ENCODE results near the gene HKDC1.
"Not testable (repeated sequence)": the region's sequence is repeated elsewhere in the genome, so short reads cannot be mapped to it uniquely, and the experiment has no call there.

The HKDC1 gene

GRCh38 chr10:69278446-69278963 lies 58.4 kb downstream of the HKDC1 start, which contains the start of gene HK1:
Gene HK1, plus strand, starts transcription at chr10:69278496.
- no peak for DNase-seq (ENCODE audit: low read depth)

DNA sequence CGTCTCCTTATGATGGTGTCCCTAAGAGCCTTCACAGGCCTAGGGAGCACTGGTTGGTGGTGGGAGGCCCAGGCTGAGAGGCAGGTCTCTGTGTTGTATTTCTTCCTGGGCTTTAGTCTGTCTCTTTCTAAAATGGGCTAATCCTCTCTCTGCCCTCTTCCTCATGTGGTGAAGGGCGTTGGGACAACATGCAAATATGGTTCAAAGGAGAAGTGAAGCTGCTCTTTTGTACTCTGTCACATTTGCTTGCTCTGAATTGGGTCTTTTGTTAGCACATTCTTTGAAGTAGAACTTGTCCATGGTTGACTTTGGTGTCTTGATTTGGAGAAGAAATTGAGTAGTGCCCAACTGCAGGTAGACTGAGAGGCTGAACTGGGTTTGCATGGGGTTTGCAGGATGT lies 59.0 kb downstream of the HKDC1 start:
- no peak for DNase-seq (ENCODE audit: low read depth)

- no peak for DNase-seq (ENCODE audit: low read depth)
Observed at GRCh38 chr10:69281507-69282413, 61.6 kb downstream of the HKDC1 start.

GRCh38 chr10:69284402-69284801 lies 64.3 kb downstream of the HKDC1 start:
- not testable (repeated sequence) for DNase-seq (ENCODE audit: low read depth)

- no peak for DNase-seq (ENCODE audit: low read depth)
Observed at GRCh38 chr10:69285699-69286098, 65.6 kb downstream of the HKDC1 start.

- no peak for DNase-seq (ENCODE audit: low read depth)
Observed at GRCh38 chr10:69287181-69287580, 67.0 kb downstream of the HKDC1 start.

- DNase-seq (ENCODE audit: low read depth) = no peak
Observed at GRCh38 chr10:69290993-69291392, 70.9 kb downstream of the HKDC1 start.

- DNase-seq (ENCODE audit: low read depth) = no peak
Observed at GRCh38 chr10:69292459-69292858, 72.3 kb downstream of the HKDC1 start.

GRCh38 chr10:69295027-69295636 lies 75.0 kb downstream of the HKDC1 start:
- DNase-seq (ENCODE audit: low read depth) = no peak

DNA sequence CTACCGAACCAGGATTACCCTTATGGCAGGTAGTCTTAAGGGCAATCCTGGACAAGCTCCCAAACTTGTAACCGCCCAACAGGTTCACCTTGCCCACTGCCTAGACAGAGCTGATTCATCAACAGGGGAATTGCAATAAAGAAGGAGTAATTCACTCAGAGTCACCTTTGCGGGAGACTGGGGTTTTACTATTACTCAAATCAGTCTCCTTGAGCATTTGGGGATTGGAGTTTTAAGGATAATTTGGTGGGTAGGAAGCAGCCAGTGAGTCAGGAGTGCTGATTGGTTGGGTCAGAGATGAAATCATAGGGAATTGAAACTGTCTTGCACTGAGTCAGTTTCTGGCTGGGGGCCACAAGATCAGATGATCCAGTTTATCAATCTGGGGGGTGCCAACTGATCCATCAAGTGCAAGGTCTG lies 83.5 kb downstream of the HKDC1 start:
- no peak for DNase-seq (ENCODE audit: low read depth)

DNA sequence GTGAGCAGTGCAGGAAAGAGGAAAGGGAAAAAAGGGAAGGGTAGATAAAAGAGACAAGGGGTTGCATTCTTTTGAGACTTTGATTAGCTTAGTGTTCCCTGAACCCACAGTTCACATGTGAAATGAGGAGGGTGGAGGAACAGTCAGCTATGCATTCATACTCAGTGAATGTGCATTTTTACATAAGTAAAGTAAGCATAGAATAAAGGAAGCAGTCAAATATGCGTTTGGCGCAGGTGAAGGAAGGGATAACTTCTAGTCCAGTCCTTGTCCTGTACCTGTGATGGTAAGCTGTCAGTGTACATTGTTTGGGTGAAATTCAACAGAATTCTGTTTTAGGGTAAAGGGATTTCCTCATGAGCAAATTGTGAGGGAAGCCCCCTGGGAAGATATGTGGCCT lies 86.3 kb downstream of the HKDC1 start:
- DNase-seq (ENCODE audit: low read depth) = no peak

DNA sequence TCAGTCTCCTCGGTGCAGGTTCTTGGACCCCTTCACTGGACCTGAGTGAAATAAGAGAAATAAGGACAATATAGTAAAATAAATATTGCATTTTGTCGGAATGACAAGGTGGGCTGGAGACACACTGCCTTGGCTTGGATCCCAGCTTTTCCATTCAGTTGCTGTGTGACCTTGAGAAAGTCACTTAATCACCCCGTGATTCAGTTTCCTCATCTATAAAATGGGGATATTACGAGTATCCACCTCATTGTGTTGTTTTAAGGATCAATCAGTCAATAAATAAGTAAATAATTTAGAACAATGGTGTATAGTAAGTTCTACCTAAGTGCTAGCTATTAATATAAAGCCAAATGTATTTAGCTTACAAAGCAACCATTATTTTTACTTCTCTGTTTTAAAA lies 87.3 kb downstream of the HKDC1 start:
- DNase-seq (ENCODE audit: low read depth) = no peak

- not testable (repeated sequence) for DNase-seq (ENCODE audit: low read depth)
Observed at GRCh38 chr10:69308304-69308703, 88.2 kb downstream of the HKDC1 start.

DNA sequence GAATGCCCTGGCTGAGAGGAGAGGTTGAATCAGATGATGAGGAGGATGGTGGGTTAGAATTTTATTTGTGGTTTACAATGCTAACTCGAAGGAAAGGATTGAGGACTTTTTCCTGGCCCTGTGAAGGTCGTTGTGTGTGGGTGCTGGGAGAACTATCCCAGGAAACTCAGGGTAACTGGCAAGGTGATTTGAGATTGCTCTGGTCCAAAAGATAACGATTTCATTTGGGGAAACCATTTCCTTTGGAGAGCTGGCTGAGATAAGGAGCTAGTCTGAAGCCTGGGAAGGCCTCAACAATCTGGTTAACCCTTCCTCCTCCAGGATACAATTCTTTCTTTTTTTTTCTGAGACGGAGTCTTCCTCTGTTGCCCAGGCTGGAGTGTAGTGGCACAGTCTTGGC lies 91.2 kb downstream of the HKDC1 start:
- no peak for DNase-seq (ENCODE audit: low read depth)

- no peak for DNase-seq (ENCODE audit: low read depth)
Observed at GRCh38 chr10:69312528-69312927, 92.4 kb downstream of the HKDC1 start.

DNA sequence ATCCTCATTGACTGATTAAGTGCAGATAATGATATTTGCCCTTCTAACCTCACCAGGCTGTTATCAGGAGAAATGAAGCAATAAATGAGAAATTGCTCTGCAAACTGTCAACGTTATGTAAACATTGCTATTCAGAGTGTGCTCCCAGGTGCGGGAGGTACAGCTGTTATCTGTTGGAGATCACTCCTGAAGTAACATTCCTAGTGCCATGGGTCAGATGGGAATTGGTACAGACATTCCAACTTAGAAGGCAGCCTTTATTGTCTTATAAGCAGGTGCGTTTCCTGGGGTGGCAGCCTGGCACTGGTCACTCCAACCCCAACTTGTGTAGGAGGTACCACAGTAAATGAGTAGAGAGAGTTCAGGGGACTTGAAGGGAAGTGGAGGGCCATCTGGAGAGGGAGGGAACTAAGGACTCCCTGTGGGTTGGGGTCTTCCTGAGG lies 95.0 kb downstream of the HKDC1 start:
- no peak for DNase-seq (ENCODE audit: low read depth)

- DNase-seq (ENCODE audit: low read depth) = no peak
Observed at GRCh38 chr10:69315610-69316312, 95.6 kb downstream of the HKDC1 start.

GRCh38 chr10:69316313-69317059 lies 96.4 kb downstream of the HKDC1 start:
- DNase-seq (ENCODE audit: low read depth) = no peak
